ENCODE measurements around the gene RRBP1.

Gene RRBP1

DNA sequence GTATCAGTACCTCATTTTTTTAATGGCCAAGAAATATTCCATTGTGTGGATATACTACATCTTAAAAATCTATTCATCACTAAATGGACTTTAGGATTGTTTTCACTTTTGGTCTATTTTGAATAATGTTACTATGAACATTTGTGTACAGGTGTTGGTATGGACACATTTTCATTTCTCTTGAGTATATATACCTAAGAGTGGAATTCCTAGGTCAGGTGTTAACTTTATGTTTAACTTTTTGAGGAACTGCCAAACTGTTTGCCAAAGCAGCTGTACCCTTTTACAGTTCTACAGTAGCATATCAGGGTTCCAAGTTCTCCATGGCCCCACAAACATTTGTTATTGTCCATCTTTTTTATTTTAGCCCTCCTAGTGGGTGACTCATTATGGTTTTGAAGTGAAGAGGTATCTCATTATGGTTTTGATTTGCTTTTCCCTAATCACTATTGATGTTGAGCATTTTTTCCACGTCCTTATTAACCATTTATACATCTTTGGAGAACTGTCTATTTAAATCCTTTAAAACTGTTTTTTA lies 84.0 kb downstream of the RRBP1 start:
- no peak for DNase-seq

DNA sequence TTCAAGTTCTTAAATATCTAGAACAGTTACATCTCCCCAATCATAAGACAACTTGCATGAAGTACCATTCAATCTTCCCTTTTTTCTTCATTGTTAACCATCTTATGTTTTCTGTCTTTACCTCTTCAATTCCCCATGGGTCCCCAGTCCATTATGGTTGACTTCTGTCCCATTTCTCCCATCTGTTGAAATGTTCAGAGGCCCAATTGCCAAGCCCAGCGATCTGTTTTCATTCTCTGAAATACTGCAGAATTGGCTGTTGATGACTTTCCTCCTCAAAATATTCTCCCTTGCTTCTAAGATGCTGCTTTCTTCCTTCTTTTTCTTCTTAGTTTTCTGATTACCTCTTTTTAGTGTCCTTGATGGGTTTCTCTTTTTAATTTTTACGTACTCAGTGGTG lies 86.2 kb downstream of the RRBP1 start:
- DNase-seq: peak; percentile 61

DNA sequence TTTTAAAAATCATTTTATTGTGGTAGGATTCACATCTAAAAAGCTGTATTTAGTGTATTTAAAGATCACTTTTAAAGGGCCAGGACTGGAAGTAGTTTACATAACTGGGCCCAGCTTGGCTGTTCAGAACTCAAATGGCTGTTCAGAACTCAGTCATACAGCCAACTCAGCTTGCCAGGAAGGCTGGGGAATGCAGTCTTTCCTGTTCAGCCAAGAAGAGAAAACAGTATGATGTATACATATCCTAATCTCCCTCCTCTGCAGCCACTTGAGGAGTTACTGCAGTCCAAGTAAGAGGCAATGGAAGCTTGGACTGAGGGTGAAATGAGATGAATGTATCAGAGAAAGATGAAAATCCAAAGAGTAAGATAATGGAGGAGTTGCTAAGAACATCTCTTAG lies 87.6 kb downstream of the RRBP1 start:
- DNase-seq: no peak

DNA sequence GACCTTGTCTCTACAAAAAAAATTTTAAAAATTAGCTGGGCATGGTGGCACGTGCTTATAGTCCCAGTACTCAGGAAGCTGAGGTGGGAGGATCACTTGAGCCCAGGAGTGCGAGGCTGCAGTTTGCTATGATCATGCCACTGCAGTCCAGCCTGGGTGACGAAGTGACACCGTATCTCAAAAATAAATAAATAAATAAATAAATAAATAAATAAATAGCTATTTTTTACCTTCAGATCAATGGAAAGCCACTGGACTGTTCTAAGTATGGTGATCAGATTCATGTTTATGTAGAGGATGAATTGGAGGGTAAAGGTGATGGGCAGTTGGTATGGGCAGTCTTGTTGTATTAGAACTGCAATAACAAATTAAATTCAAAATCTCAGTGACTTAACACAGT lies 88.1 kb downstream of the RRBP1 start:
- no peak for DNase-seq

DNA sequence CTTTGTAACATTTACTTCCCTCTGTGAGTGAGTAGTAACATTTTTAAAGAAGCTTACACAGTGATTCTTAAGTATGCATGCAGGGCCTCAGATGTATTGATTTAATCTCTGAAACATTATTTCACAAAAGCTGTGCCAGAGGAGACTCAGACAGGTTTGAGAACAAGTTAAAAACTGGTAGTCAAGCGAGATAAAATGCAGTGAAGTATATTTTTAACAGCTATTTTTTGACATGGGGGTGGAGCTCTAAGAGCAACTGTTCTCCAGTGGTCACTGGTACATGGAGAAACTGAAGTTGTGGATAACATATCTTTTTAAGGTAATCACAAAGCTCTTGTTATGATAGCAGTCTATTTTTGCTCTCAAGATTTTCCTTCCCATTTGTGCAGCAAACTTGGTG lies 91.8 kb downstream of the RRBP1 start:
- no peak for DNase-seq

DNA sequence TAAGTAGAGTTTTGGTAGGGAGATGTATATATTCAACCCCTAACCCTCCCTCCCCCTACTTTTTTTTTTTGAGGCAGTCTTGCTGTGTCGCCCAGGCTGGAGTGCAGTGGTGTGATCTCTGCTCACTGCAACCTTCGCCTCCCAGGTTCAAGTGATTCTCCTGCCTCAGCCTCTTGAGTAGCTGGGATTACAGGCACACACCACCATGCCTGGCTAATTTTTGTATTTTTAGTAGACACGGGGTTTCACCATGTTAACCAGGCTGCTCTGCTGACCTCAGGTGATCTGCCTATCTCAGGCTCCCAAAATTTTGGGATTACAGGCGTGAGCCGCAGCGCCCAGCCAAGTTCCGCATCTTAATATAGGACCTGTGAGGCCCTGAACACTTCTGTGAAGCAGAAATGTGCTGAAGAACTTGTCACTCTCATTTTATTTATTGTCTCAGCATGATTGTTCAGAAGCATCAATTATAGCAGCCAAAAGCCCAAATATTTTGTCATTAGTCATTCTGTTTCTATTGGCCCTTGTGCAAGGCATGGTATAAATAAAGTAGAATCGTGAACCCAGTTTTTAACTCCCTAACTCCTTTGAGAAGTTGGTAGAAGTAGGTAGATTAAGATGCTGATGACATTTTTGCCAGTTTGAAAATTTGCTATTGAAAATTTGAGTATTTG lies 92.7 kb downstream of the RRBP1 start:
- no peak for DNase-seq

DNA sequence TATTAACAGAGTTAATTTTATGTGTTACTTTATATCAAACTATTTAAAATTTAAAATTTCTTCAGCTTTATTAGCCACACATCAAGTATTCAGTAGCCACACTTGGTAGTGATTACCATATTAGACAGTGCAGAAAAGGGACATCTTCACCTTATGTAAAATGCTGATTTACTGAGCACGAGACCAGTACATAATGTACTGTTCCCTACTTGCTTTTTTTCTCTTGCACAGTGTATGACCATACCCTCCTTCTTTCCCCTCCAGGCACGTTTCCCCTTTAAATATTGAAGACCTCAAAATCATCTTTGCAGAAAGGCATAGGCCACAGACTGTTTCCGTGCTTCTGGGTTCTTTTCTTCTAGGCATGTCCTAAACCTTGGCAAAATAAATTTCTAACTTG lies 94.2 kb downstream of the RRBP1 start:
- no peak for DNase-seq

DNA sequence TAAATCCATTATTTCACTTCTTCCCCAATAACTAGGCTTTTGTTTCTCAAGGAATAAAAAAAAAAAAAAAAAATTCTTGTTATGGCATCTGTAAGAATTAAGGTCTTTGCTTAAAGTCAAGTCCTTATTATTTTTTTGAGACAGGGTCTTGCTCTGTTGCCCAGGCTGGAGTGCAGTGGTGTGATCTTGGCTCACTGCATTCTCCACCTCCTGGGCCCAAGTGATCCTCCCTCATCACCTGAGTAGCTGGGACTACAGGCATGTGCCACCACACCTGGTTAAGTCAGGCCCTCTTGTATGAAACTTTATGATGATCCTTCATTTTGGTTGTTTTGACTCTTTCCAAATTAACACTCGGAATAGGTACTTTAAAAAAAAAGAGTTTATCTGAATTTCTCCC lies 94.9 kb downstream of the RRBP1 start:
- no peak for DNase-seq

DNA sequence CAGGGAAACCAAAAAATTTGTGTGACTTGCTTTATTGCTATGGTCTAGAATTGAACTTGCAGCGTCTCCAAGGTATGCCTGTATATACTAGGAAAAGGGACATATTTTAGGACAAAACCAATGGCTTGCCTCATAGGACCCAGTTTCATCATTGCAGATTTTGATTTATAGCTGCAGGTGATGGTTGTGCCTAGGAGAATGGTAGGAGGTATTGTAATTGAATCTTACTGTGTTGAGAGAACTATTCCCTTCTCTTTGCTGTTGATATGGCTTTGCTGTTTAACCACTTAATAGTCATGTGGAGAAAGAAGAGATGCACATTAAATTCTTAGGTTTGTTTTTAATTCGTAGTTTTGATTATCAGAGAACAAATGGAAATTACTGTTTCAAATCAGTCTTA lies 95.8 kb downstream of the RRBP1 start:
- no peak for DNase-seq

DNA sequence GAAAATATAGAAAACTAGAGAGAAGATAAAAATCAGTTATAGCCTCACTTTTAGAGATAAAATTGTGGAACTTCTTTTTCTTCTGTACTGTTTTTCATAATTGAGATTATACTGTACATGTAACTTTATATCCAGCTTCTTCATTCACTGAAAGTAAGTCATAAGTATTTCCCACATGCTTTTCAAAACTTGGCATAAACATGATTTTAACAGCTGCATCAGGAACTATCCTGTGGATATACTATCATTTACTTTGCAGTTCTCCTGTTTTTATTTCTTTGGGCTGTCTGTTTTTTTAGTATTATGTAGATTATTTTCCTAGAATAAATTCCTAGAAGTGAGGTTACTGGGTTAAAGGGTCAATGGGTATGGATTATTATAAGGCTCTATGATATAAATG lies 97.4 kb downstream of the RRBP1 start:
- DNase-seq: no peak

DNA sequence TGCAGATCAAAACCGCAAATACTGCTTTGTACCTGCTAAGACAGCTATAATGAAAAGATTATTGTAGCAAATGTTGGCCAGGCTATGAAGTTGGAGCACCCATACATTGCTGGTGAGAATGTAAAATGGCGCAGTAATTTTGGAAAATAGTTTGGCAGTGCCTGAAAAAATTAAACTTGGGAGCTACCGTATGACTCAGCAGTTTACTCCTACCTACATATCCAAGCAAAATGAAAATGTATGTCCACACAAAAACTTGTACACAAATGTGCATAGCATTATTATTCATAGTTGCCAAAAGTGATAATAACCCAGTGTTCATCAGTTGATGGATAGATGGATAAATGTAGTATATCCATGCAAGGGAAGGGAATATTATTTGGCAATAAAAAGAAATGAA lies 98.9 kb downstream of the RRBP1 start:
- DNase-seq: no peak

DNA sequence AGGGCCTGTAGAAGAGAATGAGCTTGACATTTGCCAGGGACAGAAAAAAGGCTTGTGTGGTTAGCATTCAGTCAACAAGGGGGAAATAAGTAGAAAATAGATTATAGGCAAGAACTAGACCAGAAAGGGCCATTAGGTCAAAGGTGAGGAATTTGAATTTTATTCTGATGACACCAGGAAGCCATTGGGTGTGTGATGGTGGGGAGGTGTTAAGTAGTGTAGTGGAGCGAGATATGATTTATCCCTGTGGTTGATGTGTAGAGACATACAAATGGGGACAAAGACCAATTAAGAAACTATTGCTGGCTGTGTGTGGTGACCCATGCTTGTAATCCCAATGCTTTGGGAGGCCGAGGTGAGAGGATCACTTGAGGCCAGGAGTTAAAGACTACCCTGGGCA lies 101.1 kb downstream of the RRBP1 start:
- no peak for DNase-seq

DNA sequence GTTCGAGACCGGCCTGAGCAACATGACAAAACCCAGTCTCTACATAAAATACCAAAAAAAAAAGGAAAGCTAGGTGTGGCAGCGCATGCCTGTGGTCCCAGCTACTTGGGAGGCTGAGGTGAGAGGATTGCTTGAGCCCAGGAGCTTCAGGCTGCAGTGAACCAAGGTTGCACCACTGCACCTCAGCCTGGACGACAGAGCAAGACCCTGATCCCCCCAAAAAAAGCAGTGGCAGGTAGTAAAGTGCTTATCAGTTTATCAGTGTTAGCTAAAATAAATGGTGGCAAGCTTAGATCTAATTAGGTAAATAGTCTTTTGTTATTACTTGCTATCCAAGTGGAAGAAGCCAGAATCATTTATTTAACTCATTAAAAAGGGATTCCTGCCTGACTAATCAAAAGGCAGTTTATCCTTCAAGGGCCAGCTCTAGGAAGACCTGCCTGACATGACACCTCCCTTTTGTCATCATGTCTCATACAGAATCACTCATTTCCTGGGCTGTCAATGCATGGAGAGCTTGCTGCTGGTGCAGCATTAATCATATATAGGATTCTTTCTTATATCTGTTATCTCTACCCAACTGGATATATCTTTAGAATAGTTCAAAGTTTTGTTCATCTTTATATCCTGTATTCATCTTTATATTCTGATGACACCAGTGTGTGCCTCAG lies 102.5 kb downstream of the RRBP1 start:
- no peak for DNase-seq

DNA sequence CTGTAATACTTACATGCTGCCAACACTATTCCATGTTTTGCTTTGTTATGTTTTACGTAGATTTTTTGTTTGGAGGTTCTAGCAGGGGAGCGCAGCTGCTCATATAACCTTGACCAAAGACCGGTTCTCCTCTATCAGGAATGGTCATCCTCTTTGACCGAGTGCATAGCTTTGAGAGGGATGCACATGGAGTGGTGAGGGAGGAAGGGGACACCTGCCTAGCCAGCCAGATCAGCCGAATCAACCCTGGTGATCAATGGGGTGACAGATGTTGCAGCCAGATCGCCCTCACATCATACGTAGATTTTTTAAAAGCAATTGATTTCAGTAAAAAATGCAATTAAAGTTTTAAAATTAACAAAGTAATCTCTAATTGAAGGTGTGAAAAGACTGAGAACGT lies 105.8 kb downstream of the RRBP1 start:
- DNase-seq: no peak

DNA sequence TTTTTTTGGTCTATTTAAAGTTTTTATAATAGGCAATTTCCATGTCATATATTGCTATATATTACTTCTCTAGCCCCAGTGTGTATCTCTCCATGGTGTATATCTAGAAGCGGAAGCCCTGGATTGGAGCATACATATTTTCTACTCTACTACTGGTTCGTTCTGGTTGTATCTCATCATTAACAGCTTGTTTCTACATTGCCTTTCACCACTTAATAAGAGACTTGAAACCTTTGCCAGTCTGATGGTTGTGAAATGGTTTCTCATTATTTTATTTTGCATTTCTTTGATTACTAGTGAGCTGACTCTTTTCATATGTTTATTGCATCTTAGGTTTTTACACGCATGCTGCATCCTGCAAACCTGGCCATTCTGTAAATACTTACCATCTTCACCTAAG lies 108.6 kb downstream of the RRBP1 start:
- DNase-seq: no peak

DNA sequence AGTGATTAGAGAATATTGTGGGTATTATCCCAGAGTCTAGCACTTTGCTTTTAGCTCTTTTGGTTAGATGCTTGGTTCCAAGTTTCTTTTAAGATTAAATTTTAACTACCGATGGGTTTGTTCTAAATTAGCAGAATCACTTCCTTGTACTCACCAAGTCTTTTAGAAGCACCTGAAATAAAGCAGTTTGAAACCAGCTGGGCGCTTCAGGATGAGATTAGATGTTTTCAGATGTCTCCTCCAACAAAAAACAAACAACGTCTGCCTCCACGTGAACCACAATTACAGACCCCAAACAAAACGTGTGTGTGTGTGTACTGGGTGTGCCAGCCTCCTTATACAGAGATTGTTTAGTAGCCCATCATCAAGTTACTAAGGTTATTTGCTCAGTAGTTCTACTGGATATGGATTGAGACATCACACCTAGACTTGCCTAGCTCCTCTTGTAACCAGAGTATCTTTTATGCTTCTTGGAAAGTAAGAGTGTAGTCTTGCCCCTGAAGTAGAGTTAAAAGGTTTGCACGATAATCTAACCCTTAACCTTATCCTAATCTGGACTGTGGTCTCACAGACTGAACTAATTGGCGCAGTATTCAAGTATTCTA lies 109.9 kb downstream of the RRBP1 start:
- DNase-seq: peak; percentile 40

DNA sequence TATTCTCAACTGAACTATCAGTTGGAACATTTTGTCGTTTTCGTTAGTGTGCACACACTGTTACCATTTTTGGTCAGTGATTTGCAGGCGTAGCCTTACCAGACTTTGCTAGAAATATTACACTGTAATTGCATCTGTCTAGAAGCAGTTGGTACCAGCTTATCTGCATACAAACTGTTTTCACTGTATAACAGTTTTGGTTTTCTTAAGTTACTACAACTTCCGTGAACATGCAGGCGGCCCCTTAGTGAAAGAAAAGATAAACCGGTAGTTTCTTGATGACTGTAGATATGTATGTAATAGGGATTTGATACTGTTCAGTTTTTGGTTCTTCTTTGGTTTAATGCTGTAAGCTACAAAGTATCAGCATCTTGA lies 110.9 kb downstream of the RRBP1 start:
- DNase-seq: no peak

DNA sequence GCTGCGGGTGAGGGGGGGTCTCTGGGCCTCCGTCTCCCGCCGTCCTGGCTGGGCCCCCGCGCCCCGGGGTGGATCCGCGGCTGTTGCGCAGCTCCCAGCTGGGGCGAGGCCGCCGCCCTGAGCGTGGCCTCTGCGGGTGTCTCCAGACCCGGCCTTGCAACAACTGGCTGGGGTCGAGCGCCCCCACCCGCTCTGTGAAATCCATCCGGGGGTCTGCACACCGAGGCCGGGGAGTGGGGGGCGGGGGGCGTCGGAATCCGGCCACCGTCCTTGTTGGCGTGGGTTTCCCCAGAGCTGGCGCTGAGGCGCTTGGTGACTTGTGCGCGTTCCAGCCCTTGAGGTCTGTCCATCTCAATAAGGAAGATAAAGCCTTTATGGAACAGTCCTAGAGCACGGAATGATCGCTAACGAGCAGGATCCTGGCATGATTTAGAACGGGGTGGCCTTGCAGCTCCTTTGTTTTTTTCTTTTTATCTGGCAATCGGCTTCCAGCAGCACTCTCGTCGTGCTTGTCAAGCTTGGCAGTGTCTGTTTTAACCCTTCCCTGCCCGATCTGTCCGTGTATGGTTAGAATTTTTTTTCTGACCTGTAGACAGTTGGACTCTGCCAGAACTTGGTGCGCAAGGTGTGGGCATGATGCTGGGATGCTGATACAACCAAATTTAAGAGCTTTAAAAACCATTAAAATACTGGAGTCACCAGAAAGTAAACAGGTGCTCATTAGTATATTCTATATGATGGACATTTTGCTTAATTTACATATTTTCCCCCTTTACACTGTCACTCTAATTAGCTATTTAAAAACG lies 111.5 kb downstream of the RRBP1 start:
- DNase-seq: peak; percentile 69

DNA sequence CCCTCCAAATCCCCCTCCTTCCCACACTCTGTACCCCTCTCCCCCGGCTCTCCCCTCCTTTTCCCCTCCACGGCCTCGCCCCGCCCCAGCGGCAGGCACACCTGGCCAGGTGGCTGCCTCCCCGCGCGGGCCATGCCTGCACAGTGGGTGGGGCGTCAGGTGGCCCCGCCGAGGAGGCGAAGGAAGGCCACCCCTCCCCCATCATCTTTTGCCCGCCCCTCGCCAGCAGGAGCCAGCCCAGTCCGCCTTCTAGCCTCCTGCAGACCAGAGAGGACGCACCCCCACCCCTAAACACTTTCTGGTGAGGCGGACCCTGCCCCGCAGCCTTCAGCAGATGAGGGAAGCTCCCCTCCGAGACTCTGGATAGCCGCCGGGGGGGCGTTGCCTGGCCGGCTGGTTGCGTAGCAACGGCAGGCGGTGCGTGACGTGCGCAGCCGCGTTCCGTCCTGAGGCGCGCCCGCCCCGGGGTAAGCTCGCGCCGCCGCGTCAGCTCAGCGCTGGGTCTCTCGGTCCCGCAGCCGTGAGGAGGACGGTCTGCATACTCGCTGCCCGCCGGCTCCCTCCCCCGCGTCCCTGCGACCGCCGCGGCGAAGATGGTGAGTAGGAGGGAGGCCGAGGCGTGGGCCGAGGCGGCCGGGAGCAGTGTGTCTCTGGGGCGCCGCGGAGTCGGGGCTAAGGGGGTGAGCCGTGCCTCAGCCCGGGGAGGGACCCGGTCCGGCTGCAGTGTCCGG lies 112.3 kb downstream of the RRBP1 start, which contains the start of gene DSTN:
Gene DSTN (plus strand): TSS at position 460 of the 731 bp plus-strand sequence. CDS start 134 bp downstream, at position 594.
- DNase-seq: peak; percentile 95

DNA sequence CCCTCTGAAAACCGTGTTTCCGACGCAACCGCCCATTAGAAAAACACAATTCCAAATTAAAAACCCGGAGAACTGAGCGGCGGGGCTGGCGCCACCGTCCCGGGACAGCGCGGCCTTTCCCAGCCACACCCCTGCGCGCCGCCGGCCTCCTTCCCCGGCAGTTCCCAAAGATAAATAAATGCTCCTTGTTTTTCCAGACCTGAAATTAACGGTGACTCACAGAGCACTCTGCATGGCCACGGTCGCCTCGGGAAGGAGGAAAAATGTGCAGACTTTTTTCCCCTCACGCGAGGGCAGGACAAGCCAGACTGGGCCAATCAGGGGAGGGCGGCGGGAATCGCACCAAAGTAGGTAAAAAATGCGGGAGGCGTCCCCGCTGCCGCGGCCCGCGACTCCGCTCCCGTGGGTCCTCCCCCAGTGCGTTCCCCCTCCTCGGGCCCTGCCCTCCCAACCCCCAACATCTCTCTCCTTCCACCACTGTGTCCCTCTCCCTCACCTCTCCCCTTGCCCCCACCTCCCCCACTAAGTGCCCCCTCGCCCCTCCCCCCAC lies 113.0 kb downstream of the RRBP1 start:
- DNase-seq: peak; percentile 89

DNA sequence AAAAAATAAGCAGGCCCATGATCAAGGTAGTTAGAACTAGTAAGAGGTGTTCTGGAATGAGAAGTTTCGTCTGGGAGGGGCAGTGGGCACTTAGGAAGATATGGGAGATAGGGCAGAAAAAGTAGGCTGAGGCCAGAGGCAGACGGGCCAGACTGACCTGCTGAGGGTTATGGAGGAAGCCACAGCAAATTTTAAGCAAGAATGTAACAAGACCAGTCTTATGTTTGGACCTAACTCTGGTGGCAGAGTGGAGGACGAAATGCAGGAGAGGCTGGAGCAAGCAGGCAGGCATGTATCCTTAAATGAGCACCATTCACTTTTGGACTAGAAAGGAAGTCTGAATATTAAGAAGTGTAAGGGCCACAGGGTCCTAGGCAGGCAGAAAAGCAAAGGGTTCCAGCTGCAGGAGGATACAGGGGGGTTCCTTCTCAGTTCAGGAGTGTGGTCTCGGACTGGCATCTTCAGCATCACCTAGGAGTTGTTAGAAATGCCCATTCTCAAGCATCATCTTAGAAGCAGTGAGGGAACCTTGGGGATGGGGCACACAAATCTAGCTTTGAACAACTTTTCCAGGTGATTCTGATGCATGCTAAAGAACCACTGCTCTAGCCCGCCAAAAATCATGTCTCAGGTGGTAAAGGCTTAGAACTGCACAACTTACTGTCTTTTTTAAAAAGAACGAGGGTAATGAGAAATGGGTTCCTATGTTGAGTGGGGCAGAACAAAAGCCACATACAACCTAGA lies 113.8 kb downstream of the RRBP1 start:
- peak; percentile 26 for DNase-seq

DNA sequence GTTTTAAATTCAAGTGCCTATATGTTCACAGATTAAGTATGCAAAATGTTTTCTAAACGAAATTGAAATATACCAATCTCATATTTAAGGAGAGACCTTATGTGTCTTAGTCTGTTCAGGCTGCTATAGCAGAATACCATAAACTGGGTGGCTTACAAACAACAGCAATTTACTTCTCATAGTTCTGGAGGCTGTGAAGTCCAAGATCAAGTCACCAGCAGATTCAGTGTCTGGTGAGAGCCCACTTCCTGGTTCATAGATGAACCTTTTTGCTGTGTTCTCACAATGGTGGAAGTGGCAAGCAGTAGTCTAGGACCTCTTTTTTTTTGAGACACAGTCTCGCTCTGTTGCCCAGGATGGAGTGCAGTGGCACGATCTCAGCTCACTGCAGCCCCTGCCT lies 115.7 kb downstream of the RRBP1 start:
- DNase-seq: no peak

Measured in NCI-H2171 treated with DMSO at 0.1 percent for 48 hours (cell line).